ENCODE data around the gene PLXNA2. TPM values are rescaled to one million over a fixed set of nuclear protein-coding genes. Genes with fewer than 3 reads are reported as not detected.

Gene PLXNA2
- polyA plus RNA-seq, 1 of the 3 experiments (the other 2 are of a cell fraction) = 8.5 TPM

DNA sequence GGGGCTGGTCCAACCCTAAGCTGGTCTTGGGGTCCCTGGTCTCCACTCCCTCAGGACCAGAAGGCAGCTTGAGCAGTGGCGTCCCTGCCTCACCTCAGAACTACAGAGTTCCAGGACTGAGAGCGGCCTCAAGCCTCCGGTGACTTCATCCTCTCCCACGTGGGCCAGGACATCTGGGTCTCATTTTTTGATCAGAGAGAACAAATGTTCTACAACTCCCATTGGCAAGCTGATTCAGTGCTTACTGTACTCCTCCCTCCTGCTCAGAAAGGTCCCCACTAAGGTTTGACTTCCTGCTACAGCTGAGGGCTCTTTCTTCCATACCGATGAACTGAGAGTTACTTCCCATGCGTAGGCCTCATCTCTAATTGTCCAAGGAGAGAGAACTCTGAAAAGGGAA, 78.5 kb downstream of the PLXNA2 start:
- Histone ChIP-seq H3K4me2 (no peak overlapping the region), H3K27ac (ENCODE audit: low read depth in 2 of 2, low read length in 1 of 2) (peak overlapping the region in 1 of 2 experiments; percentile 56; a peak in 2 of 4 replicates), H3K9me2 (no peaks in the 10 kb centered on the region), H2AFZ (ENCODE audit: low read depth) (no peak overlapping the region), H4K20me1 (ENCODE audit: insufficient read depth) (no peaks in the 10 kb centered on the region), H3K36me3 (replicated peaks in 1 of 2; ENCODE audit: control insufficient read depth in 1 of 2, insufficient read depth in 2 of 2, low read length in 1 of 2) (peaks cover 3 to 4% of the 10 kb centered on the region in 2 experiments), H3K9ac (no peak overlapping the region), H3K9me3 (no peaks in the 10 kb centered on the region), H3K4me1 (ENCODE audit: control insufficient read depth in 1 of 2, insufficient read depth in 2 of 2, low read depth in 1 of 2, low read length in 1 of 2) (peaks cover 36 to 91% of the 10 kb centered on the region in 2 experiments), H3F3A (replicated peaks; ENCODE audit: insufficient read depth) (peaks cover 20% of the 10 kb centered on the region), H3K79me2 (ENCODE audit: insufficient read depth) (peaks cover 48% of the 10 kb centered on the region), H3K27me3 (ENCODE audit: insufficient read depth) (no peaks in the 10 kb centered on the region), H3K4me3 (ENCODE audit: low read depth in 2 of 2, low read length in 1 of 2) (no peak overlapping the region)
- DNase-seq = no peak
- WGBS (ENCODE audit: low lambda C conversion rate) = 68% methylated on average over 6 of the region's 6 CpGs
- ChIA-PET POLR2A (no interaction called here), CTCF (interaction anchor here (0.9 to 1.6 kb wide), 5 partner anchors 33 to 1189 kb away, joined by 3 to 4 read pairs (median 3); no protein-coding TSS in a partner anchor)
- TF ChIP-seq MXI1 (IDR thresholded peaks at IDR 0.05; ENCODE audit: low read depth, low read length) = no peak
- TF ChIP-seq RFX5 (IDR thresholded peaks at IDR 0.05; ENCODE audit: low read length) = no peak
- no peak for TF ChIP-seq FOXJ3 (CRISPR knock-in tag; IDR thresholded peaks at IDR 0.05)
- TF ChIP-seq NRF1 (IDR thresholded peaks at IDR 0.05; ENCODE audit: low read depth, low read length) = no peak
- no peak for TF ChIP-seq YY1 (IDR thresholded peaks at IDR 0.05; ENCODE audit: low read depth)
- TF ChIP-seq EP300 (IDR thresholded peaks at IDR 0.05; ENCODE audit: borderline replicate concordance in 1 of 2, low read depth in 1 of 2, low read length in 1 of 2) = peak in 1 of 2 experiments; percentile 11; a peak in 1 of 4 replicates
- no peak for TF ChIP-seq TAF1 (IDR thresholded peaks at IDR 0.05; ENCODE audit: borderline replicate concordance, low read depth, low read length)
- TF ChIP-seq, protein P1, sequence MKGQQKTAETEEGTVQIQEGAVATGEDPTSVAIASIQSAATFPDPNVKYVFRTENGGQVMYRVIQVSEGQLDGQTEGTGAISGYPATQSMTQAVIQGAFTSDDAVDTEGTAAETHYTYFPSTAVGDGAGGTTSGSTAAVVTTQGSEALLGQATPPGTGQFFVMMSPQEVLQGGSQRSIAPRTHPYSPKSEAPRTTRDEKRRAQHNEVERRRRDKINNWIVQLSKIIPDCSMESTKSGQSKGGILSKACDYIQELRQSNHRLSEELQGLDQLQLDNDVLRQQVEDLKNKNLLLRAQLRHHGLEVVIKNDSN (IDR thresholded peaks at IDR 0.05; ENCODE audit: borderline replicate concordance, low read depth) = peak; percentile 63; the same call in 1 of the 2 replicates
- TF ChIP-seq, protein P2, sequence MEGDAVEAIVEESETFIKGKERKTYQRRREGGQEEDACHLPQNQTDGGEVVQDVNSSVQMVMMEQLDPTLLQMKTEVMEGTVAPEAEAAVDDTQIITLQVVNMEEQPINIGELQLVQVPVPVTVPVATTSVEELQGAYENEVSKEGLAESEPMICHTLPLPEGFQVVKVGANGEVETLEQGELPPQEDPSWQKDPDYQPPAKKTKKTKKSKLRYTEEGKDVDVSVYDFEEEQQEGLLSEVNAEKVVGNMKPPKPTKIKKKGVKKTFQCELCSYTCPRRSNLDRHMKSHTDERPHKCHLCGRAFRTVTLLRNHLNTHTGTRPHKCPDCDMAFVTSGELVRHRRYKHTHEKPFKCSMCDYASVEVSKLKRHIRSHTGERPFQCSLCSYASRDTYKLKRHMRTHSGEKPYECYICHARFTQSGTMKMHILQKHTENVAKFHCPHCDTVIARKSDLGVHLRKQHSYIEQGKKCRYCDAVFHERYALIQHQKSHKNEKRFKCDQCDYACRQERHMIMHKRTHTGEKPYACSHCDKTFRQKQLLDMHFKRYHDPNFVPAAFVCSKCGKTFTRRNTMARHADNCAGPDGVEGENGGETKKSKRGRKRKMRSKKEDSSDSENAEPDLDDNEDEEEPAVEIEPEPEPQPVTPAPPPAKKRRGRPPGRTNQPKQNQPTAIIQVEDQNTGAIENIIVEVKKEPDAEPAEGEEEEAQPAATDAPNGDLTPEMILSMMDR (IDR thresholded peaks at IDR 0.05) = no peak
- TF ChIP-seq TEAD4 (IDR thresholded peaks at IDR 0.05; ENCODE audit: borderline replicate concordance, insufficient read depth) = no peak
- TF ChIP-seq RXRA (IDR thresholded peaks at IDR 0.05; ENCODE audit: borderline replicate concordance, low read depth) = no peak
- TF ChIP-seq NFIC (IDR thresholded peaks at IDR 0.05; ENCODE audit: borderline replicate concordance) = peak; percentile 31; the same call in 1 of the 2 replicates
- TF ChIP-seq JUND (IDR thresholded peaks at IDR 0.05) = no peak; the same call in 1 of the 2 replicates
- TF ChIP-seq SIN3A (IDR thresholded peaks at IDR 0.05; ENCODE audit: borderline replicate concordance, low read depth, low read length) = no peak
- TF ChIP-seq RCOR1 (IDR thresholded peaks at IDR 0.05; ENCODE audit: low read length) = no peak
- TF ChIP-seq ELF1 (IDR thresholded peaks at IDR 0.05) = no peak
- TF ChIP-seq RAD21 (IDR thresholded peaks at IDR 0.05; ENCODE audit: low read length) = no peak
- TF ChIP-seq MEF2A (IDR thresholded peaks at IDR 0.05; ENCODE audit: borderline replicate concordance, low read depth) = no peak
- peak; percentile 85 for TF ChIP-seq TCF12 (IDR thresholded peaks at IDR 0.05)
- TF ChIP-seq GATA2 (CRISPR knock-in tag; IDR thresholded peaks at IDR 0.05) = no peak
- TF ChIP-seq, protein P3, sequence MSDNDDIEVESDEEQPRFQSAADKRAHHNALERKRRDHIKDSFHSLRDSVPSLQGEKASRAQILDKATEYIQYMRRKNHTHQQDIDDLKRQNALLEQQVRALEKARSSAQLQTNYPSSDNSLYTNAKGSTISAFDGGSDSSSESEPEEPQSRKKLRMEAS (IDR thresholded peaks at IDR 0.05; ENCODE audit: low read depth) = peak; percentile 90
- TF ChIP-seq SMC3 (IDR thresholded peaks at IDR 0.05; ENCODE audit: low read depth, low read length) = no peak
- TF ChIP-seq GABPA (IDR thresholded peaks at IDR 0.05; ENCODE audit: low read depth) = no peak
- no peak for TF ChIP-seq POLR2AphosphoS5 (IDR thresholded peaks at IDR 0.05; ENCODE audit: low read depth, low read length)
- no peak for TF ChIP-seq REST (IDR thresholded peaks at IDR 0.05; ENCODE audit: low read depth, low read length)
- TF ChIP-seq USF2 (IDR thresholded peaks at IDR 0.05; ENCODE audit: borderline replicate concordance, low read depth, low read length) = no peak
- TF ChIP-seq, protein P4, sequence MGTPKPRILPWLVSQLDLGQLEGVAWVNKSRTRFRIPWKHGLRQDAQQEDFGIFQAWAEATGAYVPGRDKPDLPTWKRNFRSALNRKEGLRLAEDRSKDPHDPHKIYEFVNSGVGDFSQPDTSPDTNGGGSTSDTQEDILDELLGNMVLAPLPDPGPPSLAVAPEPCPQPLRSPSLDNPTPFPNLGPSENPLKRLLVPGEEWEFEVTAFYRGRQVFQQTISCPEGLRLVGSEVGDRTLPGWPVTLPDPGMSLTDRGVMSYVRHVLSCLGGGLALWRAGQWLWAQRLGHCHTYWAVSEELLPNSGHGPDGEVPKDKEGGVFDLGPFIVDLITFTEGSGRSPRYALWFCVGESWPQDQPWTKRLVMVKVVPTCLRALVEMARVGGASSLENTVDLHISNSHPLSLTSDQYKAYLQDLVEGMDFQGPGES (IDR thresholded peaks at IDR 0.05; ENCODE audit: low read depth, low read length) = no peak

Data from SK-N-SH (cell line).